Epithelial cell of proximal tubule (primary cell): ENCODE measurements around the gene KIF5A. TPM values are rescaled to one million over a fixed set of nuclear protein-coding genes. Genes with fewer than 3 reads are reported as not detected.

ENCODE experiments used
- DNase-seq: peaks from one replicate; pipeline ENCODE4 v3.0.0-alpha.2; 2011; ENCODE audit warnings: low read depth
- H3K4me3 ChIP-seq: 2 replicates; pipeline ENCODE4 v1.5.1; 2011; ENCODE audit warnings: low read depth, mild to moderate bottlenecking, low read length
- CTCF ChIP-seq: conservative IDR thresholded peaks from 2 replicates; pipeline ENCODE4 v1.5.1; 2012; ENCODE audit warnings: low read depth, mild to moderate bottlenecking, low read length
- total RNA-seq: library from RNA; depleted of rRNA; stranded (reverse); fragments of >200 nt; gene quantifications from 2 replicates; pipeline ENCODE4 v1.2.3, GENCODE V29; 2015

Gene KIF5A
- total RNA-seq, 1 donor from 2014 or later = 0.46 TPM

GRCh38 chr12:57605811-57606311 is 56.0 kb downstream of the KIF5A start:
- TF ChIP-seq CTCF = no peak
- H3K4me3 ChIP-seq = no peak overlapping the region
- DNase-seq = no peak

GRCh38 chr12:57606399-57606798 is 56.6 kb downstream of the KIF5A start:
- DNase-seq = no peak
- TF ChIP-seq CTCF = no peak
- no peak overlapping the region for H3K4me3 ChIP-seq

DNA sequence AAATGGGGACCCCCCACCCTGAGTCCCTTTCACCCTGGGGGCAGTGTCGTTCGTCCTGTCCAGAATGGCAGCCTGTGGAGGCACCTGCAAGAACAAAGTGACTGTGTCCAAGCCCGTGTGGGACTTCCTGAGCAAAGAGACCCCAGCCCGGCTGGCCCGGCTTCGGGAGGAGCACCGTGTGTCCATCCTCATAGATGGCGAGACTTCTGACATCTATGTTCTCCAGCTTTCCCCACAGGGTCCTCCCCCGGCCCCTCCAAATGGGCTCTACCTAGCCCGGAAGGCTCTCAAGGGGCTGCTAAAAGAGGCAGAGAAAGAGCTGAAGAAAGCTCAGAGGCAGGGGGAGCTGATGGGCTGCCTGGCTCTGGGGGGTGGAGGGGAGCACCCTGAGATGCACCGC is 57.0 kb downstream of the KIF5A start:
- no peak for TF ChIP-seq CTCF
- H3K4me3 ChIP-seq = no peak overlapping the region
- DNase-seq = no peak

DNA sequence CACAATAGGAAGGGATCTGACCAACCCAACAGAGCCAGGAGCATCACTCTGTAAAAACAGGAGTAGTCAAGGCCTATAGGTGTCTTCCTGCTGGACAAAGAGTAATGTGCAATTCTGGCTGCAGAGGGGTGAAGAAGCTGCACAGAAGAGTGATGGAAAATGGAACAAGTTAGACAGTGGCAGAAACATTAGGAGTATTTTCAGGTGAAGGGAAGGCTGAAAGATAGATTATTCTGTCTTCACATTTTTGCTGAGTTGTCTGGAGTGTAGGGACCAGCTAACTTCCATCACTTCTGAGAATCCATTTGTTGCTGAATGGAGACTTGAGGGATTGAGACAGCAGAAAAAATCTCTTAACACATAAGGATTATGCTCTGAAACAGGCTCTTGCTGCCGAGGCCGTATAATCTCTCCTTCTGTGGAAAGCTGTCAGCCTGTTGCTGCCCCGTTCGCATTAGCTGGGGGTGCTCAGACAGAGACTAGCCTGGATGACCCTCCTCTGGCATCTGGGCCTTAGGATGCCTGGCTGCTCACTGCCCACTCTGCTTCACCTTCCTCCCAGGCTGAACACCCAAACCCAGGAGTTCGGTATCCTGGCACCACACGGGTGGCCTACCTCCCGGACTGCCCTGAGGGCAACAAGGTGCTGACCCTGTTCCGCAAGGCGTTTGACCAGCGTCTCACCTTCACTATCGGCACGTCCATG is 58.3 kb downstream of the KIF5A start:
- no peak for TF ChIP-seq CTCF
- DNase-seq = no peak
- H3K4me3 ChIP-seq = no peak overlapping the region

GRCh38 chr12:57609101-57609780 is 59.4 kb downstream of the KIF5A start:
- TF ChIP-seq CTCF = no peak
- DNase-seq = no peak
- no peak overlapping the region for H3K4me3 ChIP-seq

DNA sequence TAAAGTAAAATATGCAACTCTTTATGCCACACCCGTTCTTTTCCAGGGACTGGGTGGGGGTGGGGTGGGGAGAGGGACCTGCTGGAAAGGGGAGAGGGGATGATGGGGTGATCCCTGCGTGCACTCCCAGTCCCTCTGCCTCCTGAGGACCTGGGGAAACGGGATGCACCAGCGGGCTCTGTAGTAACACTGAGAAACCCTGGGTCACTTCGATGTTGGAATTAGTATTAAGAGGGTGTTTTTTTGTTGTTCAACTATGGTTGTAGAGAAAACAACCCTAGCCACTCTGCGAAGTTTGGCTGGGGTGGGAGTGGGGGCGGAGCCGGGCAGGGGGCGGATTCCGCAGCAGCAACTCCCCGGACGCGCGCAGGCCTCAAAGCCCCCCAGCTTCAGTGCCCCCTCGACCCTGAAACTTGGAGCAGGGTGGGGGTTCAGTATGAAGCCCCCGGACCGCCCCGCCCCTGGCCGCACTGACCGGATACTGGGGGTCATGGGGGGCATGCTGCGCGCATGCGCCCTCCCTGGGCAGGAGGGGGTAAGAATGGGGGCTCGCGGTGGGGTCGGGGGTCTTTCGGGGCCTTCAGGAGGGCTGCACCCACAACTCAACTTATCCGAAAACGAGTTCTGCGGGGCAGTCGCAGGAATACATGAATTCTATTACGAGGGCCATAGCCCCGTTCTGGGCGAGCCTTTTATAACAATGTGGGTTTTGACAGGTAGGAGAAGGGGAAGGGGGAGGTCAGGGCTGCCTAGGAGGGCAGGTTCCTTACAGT is 60.1 kb downstream of the KIF5A start:
- no peak overlapping the region for H3K4me3 ChIP-seq
- TF ChIP-seq CTCF = no peak
- DNase-seq = no peak
